ENCODE measurements around the gene EDA.

DNA sequence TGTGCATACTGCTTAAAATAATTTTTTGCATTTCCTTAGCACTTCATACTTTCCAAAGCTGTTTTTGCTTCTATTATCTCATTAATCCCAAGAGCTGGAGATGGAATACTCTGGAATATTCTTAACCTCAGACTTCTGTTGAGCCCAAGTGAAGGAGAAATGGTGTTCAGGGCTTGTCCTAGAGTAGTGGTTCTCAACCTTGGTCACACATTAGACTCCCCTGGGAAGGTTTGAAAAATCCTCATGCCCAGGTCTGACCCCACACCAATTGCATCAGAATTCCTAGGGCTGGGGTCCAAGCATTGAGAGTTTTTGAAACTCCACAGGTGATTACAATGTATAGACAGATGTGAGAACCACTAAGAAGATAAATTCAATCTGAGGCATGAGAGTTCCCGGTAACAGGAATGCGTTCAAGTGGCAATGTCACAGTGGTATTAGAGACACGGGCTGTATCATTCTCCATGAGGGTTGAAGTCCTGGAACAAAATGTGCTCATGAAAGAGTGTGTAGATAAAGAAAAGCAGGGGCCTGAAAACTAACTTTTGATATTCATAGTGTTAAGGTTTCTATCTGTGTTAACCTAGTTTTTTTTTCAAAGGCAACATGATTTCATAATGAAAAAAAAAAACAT lies 385.9 kb downstream of the EDA start:
- TF ChIP-seq EZH2 (IDR thresholded peaks at IDR 0.05; ENCODE audit: low read length, unreplicated experiment) (no peak), CTCF (conservative IDR thresholded peaks at IDR 0.05; ENCODE audit: low read depth, low read length) (no peak), EZH2phosphoT487 (IDR thresholded peaks at IDR 0.05; ENCODE audit: borderline replicate concordance, low read length) (no peak)

All from PC-3 (cell line).